VCaP (cell line): ENCODE results near the gene ARMC3.

ENCODE experiments used
- H3K27ac ChIP-seq: fragments of 450-650 bp; 2 replicates; pipeline ENCODE4 v1.5.1; 2017
- TF ChIP-seq, protein P1 (sequence below): fragments of 450-650 bp; conservative IDR thresholded peaks from 2 replicates; pipeline ENCODE4 v1.5.1; 2017; ENCODE audit warnings: mild to moderate bottlenecking, moderate library complexity

Gene ARMC3

DNA sequence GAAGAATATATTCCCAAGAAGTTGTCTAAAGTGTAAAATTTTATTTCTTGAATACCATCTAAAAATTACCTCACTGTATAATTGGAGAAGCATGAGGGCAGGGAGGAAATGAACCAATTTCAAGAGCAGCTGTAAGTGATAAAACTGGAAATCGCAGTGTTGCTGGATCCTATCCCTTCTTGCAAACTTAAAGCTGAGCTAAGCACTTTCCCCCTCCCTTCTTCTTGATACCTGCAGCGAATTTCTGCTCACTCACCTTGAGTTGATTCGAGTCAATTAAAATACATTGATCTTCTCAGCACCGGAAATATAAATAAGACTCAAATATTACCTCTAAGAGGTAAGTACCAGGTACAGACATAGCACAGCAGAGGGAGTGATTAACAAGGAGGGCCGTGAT lies 65.5 kb downstream of the ARMC3 start:
- TF ChIP-seq, protein P1, sequence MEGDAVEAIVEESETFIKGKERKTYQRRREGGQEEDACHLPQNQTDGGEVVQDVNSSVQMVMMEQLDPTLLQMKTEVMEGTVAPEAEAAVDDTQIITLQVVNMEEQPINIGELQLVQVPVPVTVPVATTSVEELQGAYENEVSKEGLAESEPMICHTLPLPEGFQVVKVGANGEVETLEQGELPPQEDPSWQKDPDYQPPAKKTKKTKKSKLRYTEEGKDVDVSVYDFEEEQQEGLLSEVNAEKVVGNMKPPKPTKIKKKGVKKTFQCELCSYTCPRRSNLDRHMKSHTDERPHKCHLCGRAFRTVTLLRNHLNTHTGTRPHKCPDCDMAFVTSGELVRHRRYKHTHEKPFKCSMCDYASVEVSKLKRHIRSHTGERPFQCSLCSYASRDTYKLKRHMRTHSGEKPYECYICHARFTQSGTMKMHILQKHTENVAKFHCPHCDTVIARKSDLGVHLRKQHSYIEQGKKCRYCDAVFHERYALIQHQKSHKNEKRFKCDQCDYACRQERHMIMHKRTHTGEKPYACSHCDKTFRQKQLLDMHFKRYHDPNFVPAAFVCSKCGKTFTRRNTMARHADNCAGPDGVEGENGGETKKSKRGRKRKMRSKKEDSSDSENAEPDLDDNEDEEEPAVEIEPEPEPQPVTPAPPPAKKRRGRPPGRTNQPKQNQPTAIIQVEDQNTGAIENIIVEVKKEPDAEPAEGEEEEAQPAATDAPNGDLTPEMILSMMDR, result no peak
- H3K27ac ChIP-seq, result no peak overlapping the region

DNA sequence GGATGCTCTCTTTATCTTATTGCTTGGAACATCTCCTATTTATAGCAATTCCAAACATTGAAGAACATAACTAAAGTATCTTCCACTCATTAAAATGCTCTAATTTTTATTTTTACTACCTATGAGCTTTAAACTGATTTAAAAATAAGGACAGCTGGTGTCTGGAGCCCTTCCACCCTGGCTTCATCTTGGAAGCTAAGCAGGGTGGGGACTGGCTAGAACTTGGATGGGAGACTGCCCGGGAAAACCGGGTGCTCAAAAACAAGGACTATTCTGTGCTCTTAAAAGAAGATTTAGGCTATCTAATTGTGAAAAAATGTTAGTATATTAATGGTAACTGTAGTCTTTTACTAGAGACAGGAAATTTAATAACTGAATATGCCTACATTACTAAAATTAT lies 69.2 kb downstream of the ARMC3 start:
- TF ChIP-seq, protein P1, result no peak
- no peak overlapping the region for H3K27ac ChIP-seq

DNA sequence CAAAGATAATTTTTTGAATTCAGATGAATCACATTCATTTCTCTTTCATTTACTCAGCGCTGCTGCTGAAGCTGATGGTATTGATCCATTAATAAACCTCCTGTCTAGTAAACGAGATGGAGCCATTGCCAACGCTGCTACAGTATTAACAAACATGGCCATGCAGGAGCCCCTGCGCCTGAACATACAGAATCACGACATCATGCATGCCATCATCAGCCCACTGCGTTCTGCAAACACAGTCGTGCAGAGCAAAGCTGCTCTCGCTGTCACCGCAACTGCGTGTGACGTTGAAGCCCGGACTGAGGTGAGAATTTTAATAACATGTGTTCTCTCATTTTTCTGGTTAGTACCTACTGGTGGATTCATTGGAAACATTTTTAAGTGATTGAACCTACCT lies 70.2 kb downstream of the ARMC3 start:
- TF ChIP-seq, protein P1, result no peak
- peak overlapping the region; percentile 10; the same call in 1 of the 2 replicates for H3K27ac ChIP-seq

DNA sequence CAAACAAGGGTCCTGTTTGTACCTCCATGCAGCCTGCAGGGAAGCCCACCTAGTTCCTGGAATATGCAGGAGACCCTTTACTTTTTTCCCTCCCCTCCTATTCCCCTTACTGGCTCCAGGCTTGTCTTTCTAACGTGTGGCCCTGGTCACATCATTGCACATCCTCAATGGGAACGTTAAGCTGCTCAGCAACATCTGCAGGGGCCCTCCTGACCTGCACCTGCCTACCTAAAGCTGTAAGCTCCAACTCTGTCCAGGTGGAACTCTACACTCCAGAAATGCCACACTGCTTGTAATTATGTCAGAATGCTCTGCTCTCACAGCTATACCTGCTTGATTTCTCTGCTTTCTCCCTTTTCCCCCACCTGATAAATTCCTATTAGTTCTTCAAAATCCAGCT lies 72.1 kb downstream of the ARMC3 start:
- H3K27ac ChIP-seq, result no peak overlapping the region
- TF ChIP-seq, protein P1, result no peak

DNA sequence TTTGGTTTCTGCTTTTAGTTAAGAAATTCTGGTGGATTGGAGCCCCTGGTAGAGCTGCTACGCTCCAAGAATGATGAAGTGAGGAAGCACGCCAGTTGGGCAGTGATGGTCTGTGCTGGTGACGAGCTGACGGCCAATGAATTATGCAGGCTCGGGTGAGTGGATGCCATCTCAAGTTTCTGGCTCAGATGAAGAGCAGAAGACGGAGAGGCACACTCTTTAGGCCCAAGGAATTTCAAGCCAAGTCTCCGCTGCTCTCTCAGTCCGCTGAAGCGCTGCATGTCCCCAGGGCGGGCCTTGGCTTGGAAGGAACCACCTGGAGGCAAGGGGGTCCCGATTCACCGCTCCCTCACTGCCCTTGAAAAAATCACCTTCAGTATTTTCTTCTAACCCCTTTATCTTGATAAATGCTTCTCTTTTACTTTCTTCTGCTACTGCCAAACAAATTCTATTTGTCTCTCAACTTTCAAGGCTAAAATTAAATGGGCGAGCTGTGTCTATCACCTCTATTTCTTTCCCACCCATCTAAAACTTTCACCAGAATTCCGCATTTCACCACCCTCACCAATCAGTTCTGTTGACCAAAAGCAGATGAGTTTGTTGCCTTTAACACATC lies 74.2 kb downstream of the ARMC3 start:
- TF ChIP-seq, protein P1, result no peak
- H3K27ac ChIP-seq, result no peak overlapping the region

DNA sequence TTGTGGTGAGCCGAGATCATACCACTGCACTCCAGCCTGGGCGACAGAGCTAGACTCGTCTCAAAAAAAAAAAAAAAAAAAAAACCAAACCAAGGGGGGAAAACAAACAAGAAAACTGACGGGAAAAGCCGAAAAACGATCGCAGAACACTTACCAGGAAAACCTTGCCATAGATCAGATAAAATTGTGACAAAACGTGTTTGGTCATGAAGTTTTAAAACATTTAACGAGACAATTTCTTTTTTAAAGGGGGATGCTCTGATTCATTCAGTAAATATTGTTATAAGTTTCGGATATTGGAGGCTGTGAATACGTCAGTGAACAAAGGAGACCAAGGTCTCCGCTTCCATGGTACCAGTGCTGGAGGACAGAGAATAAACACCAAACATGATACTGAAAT lies 77.3 kb downstream of the ARMC3 start:
- TF ChIP-seq, protein P1, result no peak

DNA sequence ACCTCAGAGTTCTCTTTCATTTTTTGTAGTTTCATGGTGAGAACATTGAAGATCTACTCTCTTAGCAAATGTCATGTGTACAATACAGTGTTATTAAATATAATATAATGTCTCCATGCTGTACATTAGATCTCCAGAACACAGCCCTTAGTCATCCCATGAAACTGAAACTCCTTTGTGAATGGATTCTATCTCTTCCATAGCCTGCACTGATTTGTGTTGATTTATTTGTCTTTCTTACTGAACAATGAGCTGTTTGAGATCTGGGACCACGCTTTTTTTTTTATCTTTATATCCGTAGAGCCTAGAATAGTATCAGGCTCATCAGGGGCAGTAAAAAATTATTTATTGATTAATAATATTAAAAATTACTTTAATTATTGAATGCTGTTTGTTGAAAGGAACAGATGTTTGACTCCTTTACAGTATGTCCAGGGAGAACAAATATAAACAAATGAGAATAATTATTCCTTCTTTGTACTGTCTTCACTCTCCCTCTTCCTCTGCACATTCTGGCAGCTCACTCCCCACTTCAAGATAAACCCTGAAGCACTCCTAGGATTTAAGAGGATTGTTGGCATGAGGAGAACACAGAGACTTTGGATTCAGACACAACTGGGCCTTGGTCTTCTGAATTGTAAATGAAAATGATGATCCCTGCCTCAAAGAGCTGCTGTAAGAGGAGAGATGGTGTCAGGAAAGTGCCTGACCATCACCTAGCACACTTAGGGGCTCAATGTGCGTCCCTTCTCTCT lies 85.9 kb downstream of the ARMC3 start:
- H3K27ac ChIP-seq, result no peak overlapping the region
- TF ChIP-seq, protein P1, result no peak

More for the DNA sequence above, 77.3 kb downstream of the ARMC3 start:
- H3K27ac ChIP-seq, result no peak overlapping the region
